ENCODE results near the gene CHST3. TPM values are rescaled to one million over a fixed set of nuclear protein-coding genes. Genes with fewer than 3 reads are reported as not detected.

Gene CHST3
- polyA plus RNA-seq, 1 donor from 2014 or later: 4.1 TPM

DNA sequence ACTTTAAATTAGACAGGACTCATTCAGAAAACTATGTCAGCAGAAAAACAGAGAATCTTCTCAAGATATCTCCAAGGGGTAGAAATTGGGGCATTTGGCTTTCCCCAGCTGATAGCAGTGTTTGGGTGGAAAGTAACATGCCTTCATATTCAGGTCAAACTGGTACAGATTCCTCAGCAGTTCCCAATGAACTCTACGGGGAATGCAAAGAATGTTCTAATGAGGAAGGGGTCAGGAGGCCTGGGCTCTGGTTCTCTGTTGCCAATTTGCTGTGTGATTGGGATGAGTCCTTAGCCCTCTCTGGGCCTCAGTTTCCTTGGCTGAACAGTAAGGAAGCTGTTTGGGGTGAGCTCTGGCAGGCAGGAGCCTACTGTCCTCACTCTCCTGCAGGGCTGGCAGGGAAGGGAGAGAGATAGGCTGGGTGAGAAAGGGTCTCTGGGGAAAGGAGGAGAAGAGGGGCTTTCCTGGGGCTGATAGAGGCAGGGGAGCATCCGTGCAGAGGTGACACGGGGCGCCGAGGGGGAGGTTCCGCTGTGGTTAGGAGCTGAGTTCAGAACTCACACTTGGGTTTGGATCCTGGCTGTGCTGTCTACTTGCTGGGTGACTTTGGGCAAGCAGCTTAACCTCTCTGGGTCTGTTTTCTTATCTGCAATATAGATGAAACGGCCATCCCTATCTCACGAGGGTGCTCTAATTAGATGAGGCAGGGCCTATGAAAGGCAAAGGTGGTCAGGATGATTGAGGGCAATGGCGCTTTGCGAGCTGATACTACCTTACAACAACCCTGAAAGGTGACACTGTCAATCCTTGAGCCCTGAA, 79.0 kb downstream of the CHST3 start:
- no peaks in the 10 kb centered on the region for H3K36me3 ChIP-seq (ENCODE audit: insufficient read depth, low read length)
- no peak overlapping the region for H3K9ac ChIP-seq (ENCODE audit: low read length)

DNA sequence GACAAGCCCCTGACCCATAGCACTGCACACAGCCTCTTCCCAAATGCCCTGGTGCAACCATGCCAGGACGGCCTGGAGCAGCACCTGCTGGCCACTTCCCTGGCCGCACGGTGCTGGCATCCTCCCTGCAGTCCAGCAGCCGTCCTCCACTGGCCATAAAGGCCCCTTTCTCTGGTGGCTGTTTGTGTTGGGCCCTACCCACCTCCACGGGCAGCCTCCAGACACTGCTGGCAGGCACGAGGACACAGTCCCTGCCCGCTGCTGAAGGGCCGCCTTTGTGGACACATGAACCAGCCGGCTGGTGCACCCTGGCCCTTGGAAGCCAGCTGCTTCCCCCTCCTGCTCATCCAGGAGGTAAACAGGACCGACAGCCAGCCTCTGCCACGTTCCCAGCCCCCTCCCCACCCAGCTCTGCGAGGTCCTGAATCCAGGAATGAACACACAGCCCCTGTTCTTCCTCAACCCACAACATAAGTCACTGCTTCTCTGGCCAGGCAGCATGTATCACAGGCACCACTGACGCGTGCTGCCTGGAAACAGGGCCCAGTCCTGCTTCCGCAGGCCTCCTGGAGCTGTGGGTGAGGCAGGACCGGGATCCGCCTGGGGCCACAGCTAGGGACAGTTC, 80.3 kb downstream of the CHST3 start:
- no peak overlapping the region for H3K4me3 ChIP-seq (ENCODE audit: low read length)
- no peak overlapping the region for H2AFZ ChIP-seq (ENCODE audit: low read depth, low read length)
- H3K9ac ChIP-seq (ENCODE audit: low read length): no peak overlapping the region
- no peaks in the 10 kb centered on the region for H3K36me3 ChIP-seq (ENCODE audit: insufficient read depth, low read length)
- no peaks in the 10 kb centered on the region for H3K27me3 ChIP-seq (ENCODE audit: insufficient read depth, low read depth, low read length)
- H3K27ac ChIP-seq (ENCODE audit: low read length): no peak overlapping the region
- no peaks in the 10 kb centered on the region for H3K9me3 ChIP-seq (ENCODE audit: low read length)
- no peaks in the 10 kb centered on the region for H3K79me2 ChIP-seq (replicated peaks; ENCODE audit: insufficient read depth, low read length)
- TF ChIP-seq, protein P1, sequence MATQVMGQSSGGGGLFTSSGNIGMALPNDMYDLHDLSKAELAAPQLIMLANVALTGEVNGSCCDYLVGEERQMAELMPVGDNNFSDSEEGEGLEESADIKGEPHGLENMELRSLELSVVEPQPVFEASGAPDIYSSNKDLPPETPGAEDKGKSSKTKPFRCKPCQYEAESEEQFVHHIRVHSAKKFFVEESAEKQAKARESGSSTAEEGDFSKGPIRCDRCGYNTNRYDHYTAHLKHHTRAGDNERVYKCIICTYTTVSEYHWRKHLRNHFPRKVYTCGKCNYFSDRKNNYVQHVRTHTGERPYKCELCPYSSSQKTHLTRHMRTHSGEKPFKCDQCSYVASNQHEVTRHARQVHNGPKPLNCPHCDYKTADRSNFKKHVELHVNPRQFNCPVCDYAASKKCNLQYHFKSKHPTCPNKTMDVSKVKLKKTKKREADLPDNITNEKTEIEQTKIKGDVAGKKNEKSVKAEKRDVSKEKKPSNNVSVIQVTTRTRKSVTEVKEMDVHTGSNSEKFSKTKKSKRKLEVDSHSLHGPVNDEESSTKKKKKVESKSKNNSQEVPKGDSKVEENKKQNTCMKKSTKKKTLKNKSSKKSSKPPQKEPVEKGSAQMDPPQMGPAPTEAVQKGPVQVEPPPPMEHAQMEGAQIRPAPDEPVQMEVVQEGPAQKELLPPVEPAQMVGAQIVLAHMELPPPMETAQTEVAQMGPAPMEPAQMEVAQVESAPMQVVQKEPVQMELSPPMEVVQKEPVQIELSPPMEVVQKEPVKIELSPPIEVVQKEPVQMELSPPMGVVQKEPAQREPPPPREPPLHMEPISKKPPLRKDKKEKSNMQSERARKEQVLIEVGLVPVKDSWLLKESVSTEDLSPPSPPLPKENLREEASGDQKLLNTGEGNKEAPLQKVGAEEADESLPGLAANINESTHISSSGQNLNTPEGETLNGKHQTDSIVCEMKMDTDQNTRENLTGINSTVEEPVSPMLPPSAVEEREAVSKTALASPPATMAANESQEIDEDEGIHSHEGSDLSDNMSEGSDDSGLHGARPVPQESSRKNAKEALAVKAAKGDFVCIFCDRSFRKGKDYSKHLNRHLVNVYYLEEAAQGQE (IDR thresholded peaks at IDR 0.05; ENCODE audit: borderline replicate concordance): no peak
- TF ChIP-seq MXI1 (conservative IDR thresholded peaks at IDR 0.05; ENCODE audit: poor library complexity, severe bottlenecking) (no peak), TAF1 (IDR thresholded peaks at IDR 0.05; ENCODE audit: low read depth) (no peak), POLR2AphosphoS5 (IDR thresholded peaks at IDR 0.05) (no peak), RAD21 (conservative IDR thresholded peaks at IDR 0.05) (no peak), SMC3 (conservative IDR thresholded peaks at IDR 0.05; ENCODE audit: poor library complexity) (no peak), EP300 (conservative IDR thresholded peaks at IDR 0.05; ENCODE audit: poor library complexity, severe bottlenecking) (no peak), EZH2 (IDR thresholded peaks at IDR 0.05; ENCODE audit: borderline replicate concordance, insufficient read depth, low read length, poor library complexity, severe bottlenecking) (no peak)
- TF ChIP-seq, protein P2, sequence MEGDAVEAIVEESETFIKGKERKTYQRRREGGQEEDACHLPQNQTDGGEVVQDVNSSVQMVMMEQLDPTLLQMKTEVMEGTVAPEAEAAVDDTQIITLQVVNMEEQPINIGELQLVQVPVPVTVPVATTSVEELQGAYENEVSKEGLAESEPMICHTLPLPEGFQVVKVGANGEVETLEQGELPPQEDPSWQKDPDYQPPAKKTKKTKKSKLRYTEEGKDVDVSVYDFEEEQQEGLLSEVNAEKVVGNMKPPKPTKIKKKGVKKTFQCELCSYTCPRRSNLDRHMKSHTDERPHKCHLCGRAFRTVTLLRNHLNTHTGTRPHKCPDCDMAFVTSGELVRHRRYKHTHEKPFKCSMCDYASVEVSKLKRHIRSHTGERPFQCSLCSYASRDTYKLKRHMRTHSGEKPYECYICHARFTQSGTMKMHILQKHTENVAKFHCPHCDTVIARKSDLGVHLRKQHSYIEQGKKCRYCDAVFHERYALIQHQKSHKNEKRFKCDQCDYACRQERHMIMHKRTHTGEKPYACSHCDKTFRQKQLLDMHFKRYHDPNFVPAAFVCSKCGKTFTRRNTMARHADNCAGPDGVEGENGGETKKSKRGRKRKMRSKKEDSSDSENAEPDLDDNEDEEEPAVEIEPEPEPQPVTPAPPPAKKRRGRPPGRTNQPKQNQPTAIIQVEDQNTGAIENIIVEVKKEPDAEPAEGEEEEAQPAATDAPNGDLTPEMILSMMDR (IDR thresholded peaks at IDR 0.05; ENCODE audit: poor library complexity, severe bottlenecking): no peak
- H3K4me2 ChIP-seq (ENCODE audit: low read length): no peak overlapping the region
- H3K9me2 ChIP-seq (ENCODE audit: insufficient read depth, low read length): no peaks in the 10 kb centered on the region
- H4K20me1 ChIP-seq (ENCODE audit: insufficient read depth): no peaks in the 10 kb centered on the region
- no peaks in the 10 kb centered on the region for H3F3A ChIP-seq (ENCODE audit: insufficient read depth, low read length, poor library complexity, severe bottlenecking)

More for the DNA sequence above, 79.0 kb downstream of the CHST3 start:
- H3K9me3 ChIP-seq (ENCODE audit: low read length): no peaks in the 10 kb centered on the region
- H4K20me1 ChIP-seq (ENCODE audit: insufficient read depth): no peaks in the 10 kb centered on the region
- H3K4me2 ChIP-seq (ENCODE audit: low read length): no peak overlapping the region
- no peaks in the 10 kb centered on the region for H3K9me2 ChIP-seq (ENCODE audit: insufficient read depth, low read length)
- H3K79me2 ChIP-seq (replicated peaks; ENCODE audit: insufficient read depth, low read length): no peaks in the 10 kb centered on the region
- H2AFZ ChIP-seq (ENCODE audit: low read depth, low read length): no peak overlapping the region
- no peaks in the 10 kb centered on the region for H3F3A ChIP-seq (ENCODE audit: insufficient read depth, low read length, poor library complexity, severe bottlenecking)
- H3K27ac ChIP-seq (ENCODE audit: low read length): no peak overlapping the region
- no peaks in the 10 kb centered on the region for H3K27me3 ChIP-seq (ENCODE audit: insufficient read depth, low read depth, low read length)
- TF ChIP-seq TAF1 (IDR thresholded peaks at IDR 0.05; ENCODE audit: low read depth) (no peak), SMC3 (conservative IDR thresholded peaks at IDR 0.05; ENCODE audit: poor library complexity) (no peak)
- TF ChIP-seq, protein P2 (IDR thresholded peaks at IDR 0.05; ENCODE audit: poor library complexity, severe bottlenecking): no peak
- H3K4me3 ChIP-seq (ENCODE audit: low read length): no peak overlapping the region
